ENCODE data around the gene PDCD2L.

DNA sequence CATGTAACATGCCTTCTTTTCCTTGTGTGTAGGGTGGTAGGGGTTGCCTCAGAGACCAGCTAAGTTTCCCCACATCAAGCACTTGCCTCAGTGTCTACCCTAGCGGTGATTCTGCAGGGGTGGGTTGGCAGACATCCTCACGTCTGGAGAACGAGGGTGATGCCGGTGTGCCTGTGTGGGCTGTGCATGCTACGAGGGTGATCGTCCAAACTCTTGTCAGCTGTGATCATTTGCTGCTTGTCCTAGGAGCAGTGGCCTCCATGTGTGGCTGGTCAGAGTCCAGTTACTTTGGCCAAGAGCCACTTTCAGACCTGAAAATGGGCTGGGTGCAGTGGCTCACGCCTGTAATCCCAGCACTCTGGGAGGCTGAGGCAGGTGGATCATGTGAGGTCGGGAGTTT is 34.1 kb upstream of the PDCD2L start:
- TF ChIP-seq, protein P1, sequence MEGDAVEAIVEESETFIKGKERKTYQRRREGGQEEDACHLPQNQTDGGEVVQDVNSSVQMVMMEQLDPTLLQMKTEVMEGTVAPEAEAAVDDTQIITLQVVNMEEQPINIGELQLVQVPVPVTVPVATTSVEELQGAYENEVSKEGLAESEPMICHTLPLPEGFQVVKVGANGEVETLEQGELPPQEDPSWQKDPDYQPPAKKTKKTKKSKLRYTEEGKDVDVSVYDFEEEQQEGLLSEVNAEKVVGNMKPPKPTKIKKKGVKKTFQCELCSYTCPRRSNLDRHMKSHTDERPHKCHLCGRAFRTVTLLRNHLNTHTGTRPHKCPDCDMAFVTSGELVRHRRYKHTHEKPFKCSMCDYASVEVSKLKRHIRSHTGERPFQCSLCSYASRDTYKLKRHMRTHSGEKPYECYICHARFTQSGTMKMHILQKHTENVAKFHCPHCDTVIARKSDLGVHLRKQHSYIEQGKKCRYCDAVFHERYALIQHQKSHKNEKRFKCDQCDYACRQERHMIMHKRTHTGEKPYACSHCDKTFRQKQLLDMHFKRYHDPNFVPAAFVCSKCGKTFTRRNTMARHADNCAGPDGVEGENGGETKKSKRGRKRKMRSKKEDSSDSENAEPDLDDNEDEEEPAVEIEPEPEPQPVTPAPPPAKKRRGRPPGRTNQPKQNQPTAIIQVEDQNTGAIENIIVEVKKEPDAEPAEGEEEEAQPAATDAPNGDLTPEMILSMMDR (IDR thresholded peaks at IDR 0.05): no peak
- TF ChIP-seq POLR2A (IDR thresholded peaks at IDR 0.05): no peak
